H1 (cell line): ENCODE measurements around the gene TLK1. TPM values are rescaled to one million over a fixed set of nuclear protein-coding genes. Genes with fewer than 3 reads are reported as not detected.

Source experiments
- CTCF ChIA-PET: fragments of 300-600 bp; sonication (Branson Sonifier 250); formaldehyde crosslinking; loops from one replicate; lab custom pipeline; 2021; ENCODE audit not compliant: partially characterized antibody; lab: Charles Lee
- POLR2A ChIA-PET: fragments of 300-600 bp; sonication (Branson Sonifier 250); formaldehyde crosslinking; loops from one replicate; lab custom pipeline; 2021; ENCODE audit warnings: inconsistent platforms; ENCODE audit not compliant: partially characterized antibody; lab: Charles Lee
- DNase-seq, 2 experiments: peaks; one replicate each; pipeline versions ENCODE4 v3.0.0 to v3.0.0-alpha.2; 2010 to 2022; ENCODE audit warnings: low spot score in 2 of 2, low read depth in 1 of 2, mixed read lengths in 1 of 2
- FAIRE-seq: peaks from 2 replicates; lab custom pipeline; 2011; peaks lifted over from hg19 to GRCh38; lab: Jason Lieb, UNC
- H2AFZ ChIP-seq: 2 replicates; pipeline ENCODE4 v1.8.1; 2012; ENCODE audit warnings: low read length, inconsistent platforms
- H2AK5ac ChIP-seq: 2 replicates; pipeline ENCODE4 v1.6.1; 2013; ENCODE audit warnings: low read depth, low read length
- H2BK120ac ChIP-seq: replicated peaks from 2 replicates; pipeline ENCODE3; 2013; ENCODE audit warnings: low read depth, low read length, inconsistent platforms
- H2BK12ac ChIP-seq: 2 replicates; pipeline ENCODE4 v1.6.1; 2013; ENCODE audit warnings: low read depth, low read length
- H2BK15ac ChIP-seq: 2 replicates; pipeline ENCODE4 v1.6.1; 2013; ENCODE audit warnings: low read length
- H2BK20ac ChIP-seq: 2 replicates; pipeline ENCODE4 v1.6.1; 2013; ENCODE audit warnings: low read length
- H2BK5ac ChIP-seq: 2 replicates; pipeline ENCODE4 v1.6.1; 2013; ENCODE audit warnings: low read depth, low read length
- H3K14ac ChIP-seq: 2 replicates; pipeline ENCODE4 v1.6.1; 2013; ENCODE audit warnings: inconsistent platforms; ENCODE audit not compliant: insufficient read length
- H3K18ac ChIP-seq: 2 replicates; pipeline ENCODE4 v1.6.1; 2013; ENCODE audit warnings: low read length; ENCODE audit errors: extremely low read depth
- H3K23ac ChIP-seq: 2 replicates; pipeline ENCODE4 v1.6.1; 2013; ENCODE audit warnings: inconsistent platforms; ENCODE audit not compliant: insufficient read length
- H3K23me2 ChIP-seq: 2 replicates; pipeline ENCODE4 v1.6.1; 2013; ENCODE audit warnings: low read depth, low read length
- H3K27ac ChIP-seq: 2 replicates; pipeline ENCODE4 v1.6.1; 2011; ENCODE audit warnings: low read depth, low read length, inconsistent platforms
- H3K27me3 ChIP-seq, 4 experiments: replicated peaks in 1 of 4; 1 replicate in 1 of 4; 2 replicates in 3 of 4; pipeline versions ENCODE4 v1.6.1 to v1.8.1; 2011 to 2013; ENCODE audit warnings: low read length in 3 of 4, mild to moderate bottlenecking in 3 of 4, inconsistent platforms in 2 of 4, mixed read lengths in 2 of 4, moderate library complexity in 1 of 4; ENCODE audit not compliant: control insufficient read depth in 3 of 4, insufficient read depth in 3 of 4; ENCODE audit errors: extremely low read depth in 1 of 4
- H3K36me3 ChIP-seq, 4 experiments: 2 replicates each; pipeline versions ENCODE4 v1.6.1 to v1.8.1; 2011 to 2013; ENCODE audit warnings: mild to moderate bottlenecking in 4 of 4, low read length in 3 of 4, moderate library complexity in 2 of 4, control low read depth in 1 of 4, inconsistent platforms in 1 of 4; ENCODE audit not compliant: insufficient read depth in 4 of 4, control insufficient read depth in 2 of 4
- H3K4ac ChIP-seq: replicated peaks from 2 replicates; pipeline ENCODE3; 2013; ENCODE audit warnings: low read length, low read depth, mixed read lengths, inconsistent platforms; ENCODE audit not compliant: insufficient read length
- H3K4me1 ChIP-seq, 4 experiments: replicated peaks in 1 of 4; 1 replicate in 1 of 4; 2 replicates in 3 of 4; pipeline versions ENCODE4 v1.6.1 to v1.8.1; 2011 to 2013; ENCODE audit warnings: low read length in 3 of 4, inconsistent platforms in 2 of 4, mixed read lengths in 1 of 4; ENCODE audit not compliant: insufficient read depth in 4 of 4, control insufficient read depth in 3 of 4
- H3K4me2 ChIP-seq, 2 experiments: 2 replicates each; pipeline versions ENCODE4 v1.6.1 to v1.8.1; 2011 to 2013; ENCODE audit warnings: low read depth in 2 of 2, low read length in 2 of 2, control low read depth in 1 of 2, inconsistent platforms in 1 of 2, mild to moderate bottlenecking in 1 of 2; ENCODE audit not compliant: insufficient read depth in 1 of 2
- H3K4me3 ChIP-seq, 4 experiments: fragments of 200-600, 300-600 bp in 1 of 4; sonication (generic), shearing (Covaris generic), sonication (Bioruptor Twin) in 1 of 4; 2 replicates each; pipeline versions ENCODE4 v1.5.1 to v1.8.1; 2011 to 2016; ENCODE audit warnings: low read length in 4 of 4, low read depth in 3 of 4, control low read depth in 2 of 4, inconsistent platforms in 2 of 4, mild to moderate bottlenecking in 2 of 4, mixed read lengths in 1 of 4, moderate library complexity in 1 of 4; ENCODE audit not compliant: insufficient read depth in 2 of 4; ENCODE audit errors: extremely low read depth in 1 of 4
- H3K56ac ChIP-seq: replicated peaks from 2 replicates; pipeline ENCODE3; 2013; ENCODE audit warnings: low read depth, mild to moderate bottlenecking, mixed read lengths, low read length, inconsistent platforms; ENCODE audit not compliant: insufficient read length
- H3K79me1 ChIP-seq: 2 replicates; pipeline ENCODE4 v1.6.1; 2013; ENCODE audit warnings: low read depth, low read length, control low read depth
- H3K79me2 ChIP-seq, 2 experiments: 2 replicates each; pipeline versions ENCODE4 v1.6.1 to v1.8.1; 2012 to 2013; ENCODE audit warnings: low read length in 2 of 2, mild to moderate bottlenecking in 2 of 2, inconsistent platforms in 1 of 2; ENCODE audit not compliant: insufficient read depth in 2 of 2, control insufficient read depth in 1 of 2
- H3K9ac ChIP-seq, 4 experiments: replicated peaks in 1 of 4; 1 replicate in 1 of 4; 2 replicates in 3 of 4; pipeline versions ENCODE4 v1.6.1 to v1.8.1; 2011 to 2013; ENCODE audit warnings: low read depth in 3 of 4, low read length in 3 of 4, control low read depth in 2 of 4, mild to moderate bottlenecking in 2 of 4, moderate library complexity in 2 of 4, inconsistent platforms in 1 of 4; ENCODE audit errors: extremely low read depth in 1 of 4
- H3K9me3 ChIP-seq, 2 experiments: 2 replicates each; pipeline versions ENCODE4 v1.6.1 to v1.8.1; 2012 to 2013; ENCODE audit warnings: mild to moderate bottlenecking in 2 of 2, moderate library complexity in 2 of 2, control low read depth in 1 of 2, inconsistent platforms in 1 of 2, low read depth in 1 of 2, low read length in 1 of 2, mixed read lengths in 1 of 2; ENCODE audit not compliant: insufficient read depth in 2 of 2
- H4K20me1 ChIP-seq, 2 experiments: replicated peaks in 1 of 2; 2 replicates each; pipeline versions ENCODE3 to v1.8.1; 2011 to 2013; ENCODE audit warnings: inconsistent platforms in 2 of 2, low read length in 2 of 2, mild to moderate bottlenecking in 1 of 2; ENCODE audit not compliant: insufficient read depth in 2 of 2, control insufficient read depth in 1 of 2
- H4K5ac ChIP-seq: 2 replicates; pipeline ENCODE4 v1.6.1; 2013; ENCODE audit warnings: low read length, low read depth, mixed read lengths, inconsistent platforms; ENCODE audit not compliant: insufficient read length
- H4K8ac ChIP-seq: 2 replicates; pipeline ENCODE4 v1.8.0; 2013; ENCODE audit warnings: mild to moderate bottlenecking, moderate library complexity, low read length, inconsistent platforms; ENCODE audit not compliant: insufficient read depth; ENCODE audit errors: extremely low read depth
- H4K91ac ChIP-seq: replicated peaks from 2 replicates; pipeline ENCODE3; 2013; ENCODE audit warnings: low read length, mixed read lengths, inconsistent platforms; ENCODE audit not compliant: insufficient read length
- BCL11A ChIP-seq, 2 experiments: IDR thresholded peaks; one replicate each; pipeline ENCODE4 v1.6.1; 2011; ENCODE audit warnings: low read depth in 2 of 2, low read length in 2 of 2, mild to moderate bottlenecking in 2 of 2
- GABPA ChIP-seq: IDR thresholded peaks from 2 replicates; pipeline ENCODE4 v1.6.1; 2011; ENCODE audit warnings: mild to moderate bottlenecking, low read length, moderate library complexity, borderline replicate concordance; ENCODE audit not compliant: insufficient read depth
- KDM1A ChIP-seq: fragments of 200-600, 300-600 bp; sonication (generic); IDR thresholded peaks from 2 replicates; pipeline ENCODE4 v1.7.1; 2016; ENCODE audit warnings: mild to moderate bottlenecking, low read length, borderline replicate concordance
- KDM4A ChIP-seq: IDR thresholded peaks from one replicate; pipeline ENCODE4 v1.7.1; 2012; ENCODE audit warnings: low read depth, mild to moderate bottlenecking, moderate library complexity, low read length, inconsistent platforms; ENCODE audit not compliant: severe bottlenecking
- WGBS, 2 experiments: shearing (Covaris generic) in 1 of 2; methylation state at CpG; one replicate each; pipeline versions ENCODE4 v1.1.6 to v1.1.7; 2013 to 2015; ENCODE audit warnings: low lambda C conversion rate in 2 of 2, mixed read lengths in 2 of 2, inconsistent platforms in 1 of 2, low coverage in 1 of 2, missing lambda C conversion rate in 1 of 2; ENCODE audit not compliant: insufficient replicate concordance in 2 of 2, insufficient coverage in 1 of 2, insufficient read length in 1 of 2; ENCODE audit errors: extremely low coverage in 1 of 2, missing lambda C conversion rate in 1 of 2; 5-methylcytosine and 5-hydroxymethylcytosine counted together
- polyA plus RNA-seq, 7 experiments: library from polyadenylated mRNA; depleted of rRNA in 3 of 7; stranded (reverse) in 5 of 7; unstranded in 2 of 7; fragments of >200 nt in 5 of 7; fragments of 200-250 nt in 2 of 7; gene quantifications; 1 replicate in 5 of 7; 2 replicates in 1 of 7; 4 replicates in 1 of 7; pipeline versions ENCODE4 v1.2.1 to v1.2.3, GENCODE V29; 2011 to 2013; ENCODE audit warnings: missing spikeins in 2 of 7, mixed read lengths in 2 of 7
- total RNA-seq: library from RNA; stranded (reverse); fragmentation: NEBNext Ultra II Directional; extraction: Animal tissue kit (Norgen Biotek cat#: 25700); gene quantifications from 2 replicates; pipeline ENCODE4 v1.2.1, GENCODE V29; 2021
- TF ChIP-seq, protein P1 (sequence below): IDR thresholded peaks from 2 replicates; pipeline ENCODE4 v1.6.1; 2012; ENCODE audit warnings: low read length, inconsistent platforms

TLK1 gene
- total and polyA plus RNA-seq, 2 of the 8 experiments (the other 6 are each of a cell fraction or from before 2014, with no cell fraction given): 11.2 to 102 TPM

DNA sequence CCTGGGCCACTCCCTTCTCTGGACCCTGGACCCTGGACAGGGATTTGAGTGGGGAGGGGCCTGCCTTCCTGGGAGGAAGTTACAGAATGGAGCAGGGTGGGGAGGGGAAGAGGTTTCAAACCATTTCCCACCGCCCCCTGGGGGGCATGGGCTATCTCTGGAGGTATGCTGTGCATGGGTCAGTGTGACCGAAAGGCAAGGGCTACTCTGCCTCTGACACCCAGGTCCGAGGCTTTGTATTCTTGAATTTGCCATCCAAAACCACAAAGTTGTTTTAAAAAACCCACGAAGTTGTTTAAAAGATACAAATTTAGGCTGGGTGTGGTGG lies 184.8 kb downstream of the TLK1 start:
- Histone ChIP-seq H2BK12ac (0 out of 2 replicates have a peak overlapping the region, but pooled peaks have one; percentile 45), H3K4me2 (no peak overlapping the region), H3K14ac (no peak overlapping the region), H4K91ac (no peak overlapping the region), H4K5ac (no peak overlapping the region), H3K36me3 (no peaks in the 10 kb centered on the region), H3K27me3 (no peaks in the 10 kb centered on the region), H3K4ac (no peak overlapping the region), H4K20me1 (no peaks in the 10 kb centered on the region), H4K8ac (no peak overlapping the region), H3K4me3 (no peak overlapping the region), H2BK120ac (no peak overlapping the region), H3K23me2 (no peaks in the 10 kb centered on the region; the same call in 1 of the 2 replicates), H3K79me1 (no peaks in the 10 kb centered on the region), H2BK15ac (no peak overlapping the region), H2BK5ac (no peak overlapping the region), H3K18ac (no peak overlapping the region), H2AK5ac (no peak overlapping the region), H3K27ac (no peak overlapping the region), H3K23ac (no peak overlapping the region), H3K56ac (no peak overlapping the region), H3K4me1 (peaks cover 0 to 10% (median 3%) of the 10 kb centered on the region in 4 experiments; a peak in 4 of 7 replicates), H3K9ac (no peak overlapping the region), H3K9me3 (no peaks in the 10 kb centered on the region), H2AFZ (no peak overlapping the region), H2BK20ac (no peak overlapping the region; the same call in 1 of the 2 replicates), H3K79me2 (no peaks in the 10 kb centered on the region)
- ChIA-PET POLR2A (interaction anchor here (3.2 to 4.5 kb wide), 2 partner anchors 10 to 457 kb away, joined by 17 to 18 read pairs; partner anchors contain the start of genes DCAF17 and METTL8), CTCF (interaction anchor here (1.6 to 6.0 kb wide), 3 partner anchors 9 to 272 kb away, joined by 4 to 49 read pairs (median 8); no protein-coding TSS in a partner anchor)
- FAIRE-seq: no peak
- 83% methylated on average over 4 of the region's 4 CpGs; no CpG with 5 or more reads in 1 of the 2 experiments for WGBS, 2 experiments
- no peak for DNase-seq
- TF ChIP-seq, protein P1, sequence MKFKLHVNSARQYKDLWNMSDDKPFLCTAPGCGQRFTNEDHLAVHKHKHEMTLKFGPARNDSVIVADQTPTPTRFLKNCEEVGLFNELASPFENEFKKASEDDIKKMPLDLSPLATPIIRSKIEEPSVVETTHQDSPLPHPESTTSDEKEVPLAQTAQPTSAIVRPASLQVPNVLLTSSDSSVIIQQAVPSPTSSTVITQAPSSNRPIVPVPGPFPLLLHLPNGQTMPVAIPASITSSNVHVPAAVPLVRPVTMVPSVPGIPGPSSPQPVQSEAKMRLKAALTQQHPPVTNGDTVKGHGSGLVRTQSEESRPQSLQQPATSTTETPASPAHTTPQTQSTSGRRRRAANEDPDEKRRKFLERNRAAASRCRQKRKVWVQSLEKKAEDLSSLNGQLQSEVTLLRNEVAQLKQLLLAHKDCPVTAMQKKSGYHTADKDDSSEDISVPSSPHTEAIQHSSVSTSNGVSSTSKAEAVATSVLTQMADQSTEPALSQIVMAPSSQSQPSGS: no peak
- no peak for TF ChIP-seq BCL11A (IDR thresholded peaks at IDR 0.05; ENCODE audit: low read depth in 2 of 2, low read length in 2 of 2)
- TF ChIP-seq KDM4A: no peak
- TF ChIP-seq KDM1A: no peak
- TF ChIP-seq GABPA: no peak
